IPS DF 6.9 (cell line): ENCODE measurements around the gene CP.
"Not testable (repeated sequence)": the region's sequence is repeated elsewhere in the genome, so short reads cannot be mapped to it uniquely, and the experiment has no call there.

ENCODE experiments used
- DNase-seq: peaks from one replicate; pipeline ENCODE4 v3.0.0-alpha.2; 2013; ENCODE audit warnings: low read depth, low spot score
- H3K27ac ChIP-seq: one replicate; pipeline ENCODE4 v1.5.1; 2013; ENCODE audit warnings: low read length, control low read depth
- H3K27me3 ChIP-seq: 2 replicates; pipeline ENCODE4 v1.6.1; 2013; ENCODE audit warnings: mild to moderate bottlenecking, low read length; ENCODE audit not compliant: control insufficient read depth, insufficient read depth
- H3K36me3 ChIP-seq: 2 replicates; pipeline ENCODE4 v1.6.1; 2013; ENCODE audit warnings: low read length; ENCODE audit not compliant: control insufficient read depth, insufficient read depth
- H3K4me1 ChIP-seq: 2 replicates; pipeline ENCODE4 v1.6.1; 2013; ENCODE audit warnings: low read length; ENCODE audit not compliant: control insufficient read depth, insufficient read depth
- H3K4me3 ChIP-seq: 2 replicates; pipeline ENCODE4 v1.5.1; 2013; ENCODE audit warnings: mild to moderate bottlenecking, low read length
- H3K9me3 ChIP-seq: 2 replicates; pipeline ENCODE4 v1.6.1; 2013; ENCODE audit warnings: low read length, inconsistent platforms; ENCODE audit not compliant: control insufficient read depth, insufficient read depth
- WGBS: extraction: QIAGEN DNeasy Blood & Tissue Kit; methylation state at CpG from one replicate; pipeline ENCODE4 v1.1.7; 2013; ENCODE audit warnings: mixed read lengths, missing lambda C conversion rate; ENCODE audit not compliant: insufficient read length, insufficient coverage; 5-methylcytosine and 5-hydroxymethylcytosine counted together

The CP gene

GRCh38 chr3:149212386-149212785, 9.2 kb downstream of the CP start:
- no peaks in the 10 kb centered on the region for H3K27me3 ChIP-seq
- DNase-seq, result no peak
- no peaks in the 10 kb centered on the region for H3K9me3 ChIP-seq
- no peaks in the 10 kb centered on the region for H3K36me3 ChIP-seq
- no peak overlapping the region for H3K4me3 ChIP-seq
- WGBS, result no CpG with 5 or more reads among the region's 1 CpG
- H3K27ac ChIP-seq, result no peak overlapping the region
- no peaks in the 10 kb centered on the region for H3K4me1 ChIP-seq

GRCh38 chr3:149209431-149209830, 12.2 kb downstream of the CP start:
- Histone ChIP-seq H3K36me3 (no peaks in the 10 kb centered on the region), H3K9me3 (no peaks in the 10 kb centered on the region), H3K4me3 (no peak overlapping the region), H3K4me1 (no peaks in the 10 kb centered on the region), H3K27me3 (no peaks in the 10 kb centered on the region), H3K27ac (no peak overlapping the region)
- 86% methylated on average over 1 of the region's 4 CpGs for WGBS
- no peak for DNase-seq

DNA sequence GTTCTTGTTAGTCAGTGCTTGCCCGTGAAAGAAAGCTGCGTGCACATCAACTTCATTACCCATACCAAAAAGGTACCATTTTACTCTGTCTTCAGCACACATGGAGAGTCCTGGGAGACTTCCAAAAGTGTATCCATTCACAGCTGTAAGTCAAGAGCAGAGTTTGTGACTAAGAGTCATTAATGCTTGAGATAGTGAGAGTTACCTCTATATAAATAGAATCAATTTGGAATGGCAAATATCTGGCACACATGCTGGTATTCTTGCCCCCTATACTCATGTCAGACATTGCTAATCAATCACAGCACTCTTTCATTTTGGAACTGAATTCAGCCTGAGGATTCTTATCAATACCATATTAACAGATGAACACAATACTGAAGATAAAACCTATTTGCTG, 14.2 kb downstream of the CP start:
- Histone ChIP-seq H3K4me3 (no peak overlapping the region), H3K36me3 (no peaks in the 10 kb centered on the region)
- WGBS, result no CpG with 5 or more reads among the region's 2 CpGs

GRCh38 chr3:149204390-149204991, 17.1 kb downstream of the CP start:
- no peaks in the 10 kb centered on the region for H3K36me3 ChIP-seq
- H3K9me3 ChIP-seq, result no peaks in the 10 kb centered on the region
- peaks cover 5% of the 10 kb centered on the region; the same call in 1 of the 2 replicates for H3K4me1 ChIP-seq
- H3K27me3 ChIP-seq, result no peaks in the 10 kb centered on the region
- no peak overlapping the region for H3K4me3 ChIP-seq
- no CpG with 5 or more reads among the region's 3 CpGs for WGBS
- no peak for DNase-seq
- no peak overlapping the region for H3K27ac ChIP-seq

More for the DNA sequence above, 14.2 kb downstream of the CP start:
- no peak for DNase-seq
- Histone ChIP-seq H3K9me3 (no peaks in the 10 kb centered on the region), H3K27ac (no peak overlapping the region), H3K27me3 (no peaks in the 10 kb centered on the region), H3K4me1 (peaks cover 3% of the 10 kb centered on the region; the same call in 1 of the 2 replicates)

DNA sequence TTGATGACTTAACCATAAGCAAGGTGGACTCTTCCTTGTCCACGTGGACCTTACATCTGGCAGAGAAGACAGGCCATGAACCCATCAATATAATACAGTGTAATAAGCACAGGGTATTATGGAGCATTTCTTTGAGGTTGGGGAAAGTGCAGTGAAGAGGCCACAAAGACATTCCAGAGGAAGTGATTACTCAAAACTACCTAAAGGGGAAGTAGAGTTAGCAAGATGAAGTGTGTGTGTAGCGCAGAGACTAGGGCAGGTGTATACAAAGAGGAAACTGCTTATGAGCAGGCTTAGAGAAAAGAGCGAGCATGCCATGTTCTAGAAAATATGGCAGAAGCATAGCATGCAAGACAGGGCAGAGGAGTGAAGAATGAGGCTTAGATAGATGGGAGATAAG, 17.9 kb downstream of the CP start:
- Histone ChIP-seq H3K27ac (no peak overlapping the region), H3K36me3 (no peaks in the 10 kb centered on the region), H3K9me3 (no peaks in the 10 kb centered on the region), H3K4me3 (no peak overlapping the region), H3K4me1 (peaks cover 5% of the 10 kb centered on the region; the same call in 1 of the 2 replicates), H3K27me3 (no peaks in the 10 kb centered on the region)
- WGBS, result no CpG with 5 or more reads among the region's 3 CpGs
- no peak for DNase-seq

GRCh38 chr3:149199474-149199873, 22.2 kb downstream of the CP start:
- DNase-seq, result no peak
- no CpG with 5 or more reads among the region's 4 CpGs for WGBS

DNA sequence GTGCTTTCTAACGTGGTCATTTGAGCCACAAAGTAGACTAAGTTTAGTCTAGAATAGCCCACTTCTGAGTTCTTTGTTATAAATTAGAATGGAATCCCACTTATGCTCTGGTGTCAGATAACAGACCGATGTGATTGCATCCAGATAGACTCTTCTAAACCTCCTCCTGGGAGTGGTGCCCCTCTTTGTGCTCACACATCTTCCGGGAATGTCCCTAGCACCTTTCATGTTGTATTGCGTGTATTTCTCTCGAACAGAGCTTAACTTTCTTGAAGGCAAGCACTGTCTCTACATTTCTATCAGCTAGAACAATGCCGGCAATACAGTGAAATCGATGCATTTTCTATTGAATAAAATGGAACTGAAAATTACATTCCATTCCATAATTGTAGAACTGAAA, 23.0 kb downstream of the CP start:
- no peaks in the 10 kb centered on the region for H3K27me3 ChIP-seq
- H3K4me1 ChIP-seq, result peaks cover 3% of the 10 kb centered on the region; the same call in 1 of the 2 replicates
- peak; percentile 78 for DNase-seq
- no peaks in the 10 kb centered on the region for H3K36me3 ChIP-seq
- WGBS, result no CpG with 5 or more reads among the region's 7 CpGs
- H3K9me3 ChIP-seq, result no peaks in the 10 kb centered on the region
- H3K27ac ChIP-seq, result peak overlapping the region; percentile 89
- no peak overlapping the region for H3K4me3 ChIP-seq

More at GRCh38 chr3:149199474-149199873, 22.2 kb downstream of the CP start:
- no peaks in the 10 kb centered on the region for H3K27me3 ChIP-seq
- H3K27ac ChIP-seq, result no peak overlapping the region
- no peak overlapping the region for H3K4me3 ChIP-seq
- H3K9me3 ChIP-seq, result no peaks in the 10 kb centered on the region
- peaks cover 6% of the 10 kb centered on the region; the same call in 1 of the 2 replicates for H3K4me1 ChIP-seq
- H3K36me3 ChIP-seq, result no peaks in the 10 kb centered on the region

GRCh38 chr3:149197669-149198068, 24.0 kb downstream of the CP start:
- no CpG with 5 or more reads among the region's 5 CpGs for WGBS
- H3K36me3 ChIP-seq, result no peaks in the 10 kb centered on the region
- H3K9me3 ChIP-seq, result no peaks in the 10 kb centered on the region
- H3K27me3 ChIP-seq, result no peaks in the 10 kb centered on the region
- peaks cover 3% of the 10 kb centered on the region; the same call in 1 of the 2 replicates for H3K4me1 ChIP-seq
- DNase-seq, result no peak
- peak overlapping the region; percentile 28 for H3K27ac ChIP-seq
- no peak overlapping the region for H3K4me3 ChIP-seq

- DNase-seq, H3K27me3 ChIP-seq, H3K4me3 ChIP-seq, H3K9me3 ChIP-seq, H3K36me3 ChIP-seq, H3K4me1 ChIP-seq: not testable (repeated sequence)
- WGBS, result no CpG with 5 or more reads among the region's 12 CpGs
- H3K27ac ChIP-seq, result peak overlapping the region; percentile 28
Measured at GRCh38 chr3:149196805-149197592, 24.6 kb downstream of the CP start.

GRCh38 chr3:149195221-149195620, 26.4 kb downstream of the CP start:
- Histone ChIP-seq H3K4me1 (peaks cover 3% of the 10 kb centered on the region; the same call in 1 of the 2 replicates), H3K27ac (no peak overlapping the region), H3K4me3 (no peak overlapping the region), H3K36me3 (no peaks in the 10 kb centered on the region), H3K9me3 (no peaks in the 10 kb centered on the region), H3K27me3 (no peaks in the 10 kb centered on the region)
- DNase-seq, result no peak
- WGBS, result no CpG with 5 or more reads among the region's 1 CpG
